Kidney glomerular epithelial cell (primary cell): Measurements from ENCODE around the gene TMEM59L.

Experiments used
- DNase-seq: peaks from one replicate; lab custom pipeline; 2025; lab: John Stamatoyannopoulos, UW

Gene TMEM59L

DNA sequence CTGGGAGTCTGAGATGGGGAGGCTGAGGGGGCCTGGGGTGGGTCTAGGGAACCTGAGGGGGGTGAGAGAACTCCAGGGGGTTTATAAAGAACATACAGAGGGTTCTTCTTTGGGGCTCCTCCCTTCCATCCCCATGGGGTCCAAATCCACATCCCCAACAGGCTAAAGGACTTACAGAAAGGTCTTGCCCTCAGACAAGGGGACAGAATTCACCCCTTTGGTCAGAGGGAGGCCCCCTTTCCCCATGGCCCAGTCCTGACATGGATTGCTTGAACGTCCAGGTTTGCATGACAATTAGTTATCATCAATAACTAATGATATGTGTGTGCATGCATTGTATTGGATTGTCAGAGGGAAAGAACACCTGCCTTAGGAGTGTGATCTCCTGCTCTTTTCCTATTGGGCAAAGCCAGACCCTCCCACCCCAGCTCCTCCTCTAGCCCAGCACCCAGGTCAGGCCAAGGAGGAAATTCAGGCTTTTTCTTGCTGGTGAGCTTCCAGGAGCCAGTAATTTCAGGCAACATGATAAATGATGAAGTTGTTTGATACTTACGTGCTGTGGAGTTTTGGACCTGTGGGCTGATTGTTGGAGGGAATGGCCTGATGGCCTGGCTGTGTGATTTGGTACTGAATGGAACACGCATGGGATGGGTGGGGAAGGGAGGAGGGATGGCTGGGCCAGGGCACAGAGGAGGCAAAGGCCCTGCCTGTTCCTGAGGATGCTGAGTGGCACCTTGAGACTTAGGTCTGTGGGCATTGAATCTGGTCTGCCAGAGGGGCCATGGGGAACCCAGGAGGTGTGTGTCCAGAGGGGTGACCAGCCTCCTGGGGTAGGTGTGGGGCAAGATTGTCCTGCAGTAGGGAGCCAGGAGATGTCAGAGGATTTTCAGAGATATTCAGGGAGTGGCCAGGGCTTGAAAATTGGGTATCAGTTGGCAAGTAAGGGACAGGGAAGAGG lies 25.3 kb downstream of the TMEM59L start:
- no peak for DNase-seq

DNA sequence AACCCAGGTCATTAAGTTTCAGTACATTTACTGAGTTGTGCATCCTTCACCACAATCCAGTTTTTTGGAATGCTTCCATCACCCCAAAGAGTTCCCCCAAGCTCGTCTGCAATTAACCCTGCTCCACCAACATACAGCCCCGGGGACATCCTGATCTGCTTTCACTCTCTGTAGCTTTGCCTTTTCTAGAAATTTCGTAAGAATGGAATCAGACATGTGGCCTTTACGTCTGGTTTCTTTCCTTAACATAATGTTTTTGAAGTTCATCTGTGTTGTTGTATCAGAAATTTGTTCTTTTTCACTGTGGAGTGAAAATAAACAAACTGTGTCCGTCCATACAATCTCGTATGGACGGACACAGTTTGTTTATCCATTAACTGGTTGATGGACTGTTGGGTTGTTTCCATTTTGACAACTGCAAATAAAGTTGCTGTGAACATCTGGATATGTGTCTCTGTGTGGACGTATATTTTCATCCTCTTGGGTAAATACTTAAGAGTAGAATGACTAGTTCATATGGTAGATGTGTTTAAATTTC lies 27.1 kb downstream of the TMEM59L start:
- DNase-seq: no peak

DNA sequence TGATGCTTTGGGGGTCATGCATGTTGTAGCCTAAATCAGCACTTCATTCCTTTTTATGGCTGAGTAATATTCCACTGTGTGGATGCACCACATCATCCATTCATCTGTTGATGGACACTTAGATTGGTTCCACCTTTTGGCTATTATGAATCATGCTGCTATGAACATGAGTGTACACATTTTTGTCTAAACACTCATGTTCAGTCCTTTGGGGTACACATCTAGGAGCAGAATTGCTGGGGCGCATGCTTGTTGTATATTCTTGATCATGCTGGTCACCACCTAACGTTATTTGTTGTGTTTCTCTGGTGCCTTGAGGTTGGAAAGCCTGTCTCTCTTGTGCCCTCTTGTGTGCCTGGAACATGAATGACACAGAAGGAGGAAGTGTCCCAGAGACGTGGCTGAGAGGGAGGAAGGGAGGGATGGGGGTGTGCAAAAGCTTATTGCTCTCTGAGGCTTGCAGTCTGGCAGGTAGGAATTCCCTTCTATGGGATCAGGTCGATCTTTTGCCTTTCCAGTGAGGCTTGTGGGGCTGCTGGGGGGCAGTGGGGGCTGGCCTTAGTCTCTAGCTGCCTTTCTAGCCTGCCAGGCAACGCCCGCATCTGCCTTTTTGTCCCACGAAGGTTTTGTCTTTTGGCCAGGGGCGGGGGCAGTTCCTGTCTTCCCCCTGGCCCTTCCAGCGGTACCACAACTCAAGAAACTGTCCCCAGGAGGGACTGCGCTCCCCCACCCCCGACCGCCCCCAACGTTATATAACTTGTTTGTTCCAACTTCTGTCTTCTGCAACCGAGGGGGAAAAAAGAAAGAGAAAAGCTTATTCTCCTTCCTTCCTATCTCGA lies 31.7 kb downstream of the TMEM59L start:
- DNase-seq: no peak

DNA sequence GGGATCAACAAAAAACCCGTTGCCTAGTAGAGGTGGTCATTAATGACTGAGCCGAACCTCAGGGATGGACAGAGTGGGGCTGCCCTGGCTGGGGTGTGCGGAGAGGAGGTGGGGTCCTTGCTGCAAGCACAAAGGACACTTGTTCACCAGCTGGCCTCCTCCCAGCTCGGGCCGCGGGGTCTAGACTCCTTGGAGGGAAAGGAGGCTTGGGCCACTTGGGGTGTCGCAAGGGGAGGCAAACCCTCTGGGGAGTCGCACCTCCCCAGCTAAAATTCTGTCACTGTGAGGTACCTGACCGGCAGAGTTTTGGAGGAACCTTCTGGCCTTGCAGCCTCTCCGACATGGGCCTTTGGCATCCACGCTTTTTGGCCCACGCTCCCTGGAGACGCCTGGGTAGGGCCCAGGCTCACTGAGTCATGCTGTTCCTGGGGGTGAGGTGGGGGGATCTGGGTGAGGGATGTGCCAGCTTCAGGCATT lies 32.4 kb downstream of the TMEM59L start:
- no peak for DNase-seq

DNA sequence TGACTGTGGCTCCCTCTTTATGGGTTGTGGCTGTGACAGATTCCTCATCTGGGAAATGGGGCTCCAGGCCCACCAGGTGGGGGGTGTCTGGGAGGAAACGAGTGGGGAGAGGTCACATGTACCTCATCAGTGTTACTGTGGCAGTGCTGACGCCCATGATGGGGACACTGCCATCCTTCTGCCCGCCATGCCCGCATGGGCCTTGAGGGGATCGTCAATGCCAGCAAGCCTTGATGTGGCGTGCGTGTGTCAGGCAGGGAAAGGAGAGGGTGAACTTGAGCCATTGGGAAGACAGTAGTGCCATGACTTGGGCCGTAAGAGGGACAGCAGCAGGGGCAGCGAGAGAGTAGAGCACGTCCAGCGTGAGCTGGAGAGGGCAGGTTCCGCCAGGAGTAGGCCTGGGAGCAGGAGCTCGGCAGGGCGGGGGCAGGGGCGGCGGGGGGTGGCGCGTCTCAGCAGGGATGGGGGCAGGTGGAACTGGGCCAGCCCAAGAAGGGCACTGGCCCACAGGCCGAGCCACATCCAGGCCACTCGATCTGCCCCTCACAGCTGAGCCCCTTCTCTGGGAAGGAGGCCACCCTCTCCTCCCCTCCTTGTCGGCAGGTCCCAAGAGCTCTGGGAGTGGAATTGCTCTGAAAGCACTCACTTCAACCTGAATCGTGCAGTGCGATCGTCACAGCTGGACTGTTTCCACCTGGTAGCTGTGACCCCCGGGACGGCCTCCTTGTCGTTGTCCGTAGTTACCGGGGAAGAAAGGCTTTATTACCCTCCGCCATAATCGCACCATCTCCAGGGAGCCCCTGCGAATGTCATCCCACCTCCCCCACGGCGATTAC lies 34.1 kb downstream of the TMEM59L start:
- DNase-seq: no peak

DNA sequence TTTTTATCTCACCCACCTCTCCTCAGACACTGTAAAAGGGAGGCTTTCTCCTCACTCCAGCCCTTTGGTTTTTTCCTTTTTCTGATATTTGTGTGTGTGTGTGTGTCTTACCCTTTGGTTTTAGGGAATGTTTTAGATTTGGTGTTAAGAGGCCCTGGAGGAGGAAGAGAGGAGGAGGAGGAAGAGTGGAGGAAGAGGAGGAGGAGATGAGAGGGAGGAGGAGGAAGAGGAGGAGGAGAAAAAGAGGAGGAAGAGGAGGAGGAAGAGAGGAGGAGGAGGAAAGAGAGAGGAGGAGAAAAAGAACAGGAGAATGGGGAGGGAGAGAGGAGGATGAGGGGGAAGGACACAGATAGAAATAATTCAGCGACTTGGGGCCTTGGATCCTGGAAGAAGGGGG lies 34.7 kb downstream of the TMEM59L start:
- no peak for DNase-seq

DNA sequence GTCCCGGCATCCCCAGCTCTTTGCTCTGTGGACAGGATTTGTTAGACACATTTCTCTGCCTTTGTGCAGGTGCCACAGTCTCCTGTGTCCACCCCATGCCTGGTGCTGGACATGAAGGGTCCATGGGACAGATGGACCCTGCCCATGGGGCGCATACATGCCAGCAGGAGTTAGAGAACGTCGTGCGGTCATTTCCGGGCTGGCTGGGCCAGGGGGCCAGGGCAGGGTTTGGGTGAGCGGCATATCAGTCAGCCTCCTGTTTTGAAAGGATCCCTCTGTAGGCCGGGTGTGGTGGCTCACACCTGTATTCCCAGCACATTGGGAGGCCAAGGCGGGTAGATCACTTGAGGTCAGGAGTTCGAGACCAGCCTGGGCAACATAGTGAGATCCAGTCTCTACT lies 35.1 kb downstream of the TMEM59L start:
- no peak for DNase-seq

DNA sequence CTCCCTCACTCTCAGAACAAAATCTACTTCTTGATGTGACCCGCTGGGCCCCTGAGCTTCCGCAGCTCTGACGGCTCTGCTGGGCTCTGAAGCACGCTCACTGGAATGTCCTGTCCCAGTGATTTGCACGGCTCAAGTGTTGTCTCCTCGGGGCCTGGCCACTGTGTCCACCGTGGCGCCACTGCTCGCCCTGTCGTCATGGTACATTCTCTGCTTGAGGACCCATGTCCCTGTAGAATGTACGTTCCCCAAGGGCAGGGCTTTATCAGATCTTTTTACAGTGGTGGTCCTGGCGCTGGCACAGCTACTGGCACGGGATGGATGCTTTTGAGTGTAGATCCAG lies 36.3 kb downstream of the TMEM59L start:
- no peak for DNase-seq

DNA sequence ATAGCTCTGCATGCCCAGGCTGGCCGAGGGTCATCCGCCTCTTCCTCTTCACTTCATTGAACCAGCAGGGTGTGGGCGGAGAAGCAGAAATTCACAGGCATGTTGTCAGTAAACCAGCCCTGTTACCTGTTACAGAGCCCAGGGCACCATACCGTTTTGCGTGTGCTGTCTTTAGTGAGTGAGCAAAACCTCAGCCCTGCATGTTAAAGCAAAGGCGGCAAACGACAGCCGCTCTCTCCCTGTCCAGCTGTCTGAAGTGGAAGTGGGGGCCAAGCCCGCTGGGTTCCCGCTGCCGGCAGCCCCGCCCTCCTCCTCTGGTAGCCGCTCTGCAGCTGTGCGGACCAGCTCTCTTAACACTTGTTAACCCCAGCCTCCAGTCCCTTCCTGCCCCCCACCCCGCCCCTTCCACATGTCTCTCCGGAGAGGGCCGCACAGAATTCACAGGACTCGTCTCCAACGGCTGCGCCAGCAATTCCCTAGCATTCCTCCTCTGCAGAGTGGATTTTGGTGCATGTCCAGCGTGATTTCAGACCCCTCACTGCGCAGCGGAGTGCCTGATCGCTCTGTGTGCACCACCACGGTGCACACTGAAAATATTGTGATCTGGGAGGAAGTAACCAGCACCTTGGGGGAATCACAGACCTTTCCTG lies 36.8 kb downstream of the TMEM59L start:
- peak; percentile 15 for DNase-seq

DNA sequence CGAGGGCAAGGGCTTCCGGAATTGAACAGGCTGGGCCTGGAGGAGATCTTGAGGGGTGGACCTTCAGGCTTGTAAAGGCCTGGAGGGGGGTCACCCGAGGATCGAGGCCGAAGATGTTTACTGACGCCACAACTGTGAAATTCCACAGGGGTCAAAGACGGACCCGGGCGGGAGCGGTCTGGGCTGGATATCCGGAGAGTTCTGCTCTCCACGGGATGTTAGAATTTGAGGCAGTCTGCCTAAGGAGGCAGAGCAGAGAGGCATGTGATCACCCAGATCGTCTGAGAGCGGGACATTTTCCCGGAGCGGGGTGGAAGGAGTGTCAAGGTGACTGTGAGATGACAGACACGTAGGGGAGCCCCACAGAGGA lies 37.3 kb downstream of the TMEM59L start:
- DNase-seq: no peak

DNA sequence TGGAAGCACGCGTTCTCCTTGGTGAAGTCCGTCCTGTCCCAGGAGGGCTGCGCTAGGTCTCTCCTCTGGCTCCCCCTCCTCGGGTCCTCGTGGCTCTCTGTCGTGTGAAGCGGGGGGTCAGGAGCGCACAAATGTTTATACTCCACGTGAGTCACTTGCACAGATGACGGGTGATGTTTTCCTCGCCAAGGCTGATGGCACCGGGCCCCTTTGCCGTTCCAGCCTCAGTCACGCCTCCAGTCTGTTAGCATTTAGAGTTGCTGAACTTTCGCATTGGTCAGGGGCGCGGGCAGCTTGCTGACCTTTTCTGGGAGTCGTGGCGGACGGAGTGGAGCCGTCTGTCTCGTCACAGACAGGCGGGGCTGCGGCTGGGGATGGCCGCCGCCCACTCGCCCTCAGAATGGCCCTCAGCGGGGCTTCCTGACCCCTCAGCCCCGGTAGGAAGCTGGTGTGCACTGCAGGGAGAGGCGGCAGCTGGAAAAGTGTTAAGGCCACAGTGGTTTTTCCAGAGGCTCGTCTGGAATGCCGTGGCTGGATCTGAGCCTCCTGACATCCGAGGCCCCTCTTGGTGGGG lies 37.9 kb downstream of the TMEM59L start:
- no peak for DNase-seq

DNA sequence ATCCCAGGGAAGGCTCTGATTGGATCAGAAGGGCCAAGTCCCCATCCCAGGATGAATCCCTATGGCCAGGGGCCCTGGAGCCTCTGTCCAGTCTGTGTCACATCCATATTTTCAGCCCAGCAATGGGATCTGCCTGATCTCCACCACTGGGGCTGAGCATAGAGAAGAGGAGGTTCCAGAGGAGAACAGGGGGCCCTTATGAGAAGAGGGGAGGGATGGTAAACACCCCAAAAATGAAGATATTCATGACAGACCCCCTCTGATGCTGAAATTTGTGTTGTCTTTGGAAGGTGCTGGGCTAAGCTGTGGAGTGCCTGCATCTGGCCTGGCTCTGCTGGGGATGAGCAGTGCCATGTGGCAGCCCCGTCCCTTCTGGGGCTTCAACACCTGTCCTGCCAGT lies 38.6 kb downstream of the TMEM59L start:
- no peak for DNase-seq

DNA sequence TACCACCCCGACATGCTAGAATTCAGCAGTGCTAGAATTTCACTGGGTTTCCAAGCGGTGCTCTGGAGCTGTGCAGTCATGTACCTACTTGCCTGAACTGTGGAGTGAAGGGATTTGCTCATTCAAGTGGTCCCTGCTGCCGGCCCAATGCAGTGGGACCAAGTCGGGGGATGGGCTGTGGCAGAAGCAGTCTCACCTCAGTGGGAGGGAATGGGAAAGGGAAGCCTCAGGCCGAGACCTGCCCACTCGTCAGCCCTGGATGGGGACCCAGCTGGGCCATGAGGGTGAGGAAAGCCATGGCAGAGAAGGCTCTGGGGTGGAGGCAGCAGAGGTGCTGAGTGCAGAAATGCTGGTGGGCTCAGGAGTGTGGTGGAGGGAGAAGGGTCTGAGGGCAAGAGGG lies 39.1 kb downstream of the TMEM59L start:
- no peak for DNase-seq

DNA sequence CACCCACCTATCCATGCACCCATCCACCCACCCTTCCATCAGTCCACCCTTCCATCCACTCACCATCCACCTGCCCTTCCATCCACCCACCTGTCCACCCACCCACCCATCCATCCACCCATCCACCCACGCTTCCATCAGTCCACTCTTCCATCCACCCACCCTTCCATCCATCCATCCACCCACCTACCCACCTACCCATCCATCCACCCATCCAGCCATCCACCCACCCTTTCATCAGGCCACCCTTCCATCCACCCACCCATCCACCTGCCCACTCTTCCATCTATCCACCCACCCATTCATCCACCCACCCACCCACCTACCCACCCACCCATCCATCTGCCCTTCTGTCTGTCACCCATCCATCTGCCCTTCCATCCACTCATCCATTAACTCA lies 41.2 kb downstream of the TMEM59L start:
- DNase-seq: no peak

DNA sequence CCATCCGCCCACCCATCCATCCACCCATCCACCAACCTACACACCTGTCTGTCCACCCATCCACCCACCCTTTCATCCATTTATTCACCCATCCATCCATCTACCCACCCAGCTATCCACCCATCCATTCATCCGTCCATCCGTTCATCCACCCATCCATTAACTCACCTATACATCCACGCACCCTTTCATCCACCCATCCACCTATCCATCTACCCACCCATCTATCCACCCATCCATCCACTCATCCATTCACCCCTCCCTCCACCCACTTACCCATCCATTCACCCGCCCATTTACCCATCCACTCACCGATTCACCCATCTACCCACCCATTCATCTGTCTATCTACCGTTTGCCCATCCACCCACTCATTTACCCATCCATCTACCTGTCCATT lies 41.8 kb downstream of the TMEM59L start:
- DNase-seq: no peak

DNA sequence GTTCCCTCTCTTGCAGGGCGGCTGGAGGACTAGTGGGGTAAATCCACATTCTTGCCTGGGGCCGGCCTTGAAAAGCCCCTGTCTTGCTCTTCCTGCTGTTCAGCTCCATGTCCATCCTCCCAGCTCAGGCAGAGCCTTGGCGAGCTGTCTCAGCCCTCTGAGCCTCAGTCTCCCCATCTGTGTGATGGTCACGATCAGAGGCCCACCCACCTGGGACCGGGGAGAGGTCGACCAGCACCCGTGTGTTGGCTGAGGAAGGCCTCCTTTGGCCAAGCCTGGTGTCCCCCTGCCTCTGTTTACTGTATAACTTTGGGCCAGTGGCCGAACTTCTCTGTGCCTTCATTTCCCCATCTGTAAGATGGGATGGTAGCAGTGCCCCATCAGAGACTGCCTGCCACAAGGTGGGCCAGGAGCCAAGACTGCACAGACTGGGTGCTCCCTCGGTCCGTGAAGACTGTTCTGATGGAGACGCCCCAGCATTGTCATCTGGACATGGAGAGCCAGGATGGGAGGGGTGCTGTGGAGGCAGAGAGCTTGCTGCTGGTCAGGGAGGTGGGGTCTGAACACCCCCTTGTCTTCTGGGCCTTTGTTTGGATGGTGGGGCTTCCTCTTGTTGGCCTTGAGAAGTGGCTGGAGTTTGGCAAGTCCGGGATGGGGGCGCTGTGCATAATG lies 42.6 kb downstream of the TMEM59L start:
- DNase-seq: no peak

DNA sequence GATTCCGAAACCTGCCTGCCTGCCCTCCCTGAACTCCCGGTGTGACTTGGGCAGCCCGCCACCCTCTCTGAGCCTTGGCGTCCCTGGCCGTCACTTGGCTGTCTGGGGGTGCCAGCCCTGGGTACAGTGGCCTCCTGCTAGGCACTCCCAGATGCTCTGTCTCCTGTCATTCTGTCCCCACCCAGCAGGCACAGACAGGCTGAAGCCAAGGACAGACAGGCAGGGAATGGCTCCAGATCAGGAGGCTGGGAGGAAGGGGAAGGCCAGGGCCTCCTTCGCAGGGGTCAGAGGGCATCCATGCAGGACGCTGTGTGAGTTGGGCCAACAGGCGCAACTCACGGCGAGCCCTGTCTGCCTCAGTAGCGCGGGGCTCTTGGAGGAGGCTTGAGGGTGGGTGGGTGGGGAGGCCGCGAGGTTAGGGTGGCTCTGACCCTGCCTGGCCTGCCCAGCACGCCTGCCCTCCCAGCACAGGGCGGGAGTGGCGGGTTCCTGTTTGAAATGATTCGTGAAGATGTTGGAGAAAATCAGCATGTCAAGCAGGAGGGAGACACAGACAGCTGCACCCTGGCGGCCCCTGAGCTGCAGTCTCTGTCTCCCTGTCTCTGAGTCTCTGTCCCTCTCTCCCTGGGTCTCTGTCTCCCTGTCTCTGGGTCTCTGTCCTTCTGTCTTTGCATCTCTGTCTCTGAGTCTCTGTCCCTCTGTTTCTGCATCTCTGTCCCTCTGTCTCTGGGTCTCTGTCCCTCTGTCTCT lies 43.8 kb downstream of the TMEM59L start:
- DNase-seq: no peak

DNA sequence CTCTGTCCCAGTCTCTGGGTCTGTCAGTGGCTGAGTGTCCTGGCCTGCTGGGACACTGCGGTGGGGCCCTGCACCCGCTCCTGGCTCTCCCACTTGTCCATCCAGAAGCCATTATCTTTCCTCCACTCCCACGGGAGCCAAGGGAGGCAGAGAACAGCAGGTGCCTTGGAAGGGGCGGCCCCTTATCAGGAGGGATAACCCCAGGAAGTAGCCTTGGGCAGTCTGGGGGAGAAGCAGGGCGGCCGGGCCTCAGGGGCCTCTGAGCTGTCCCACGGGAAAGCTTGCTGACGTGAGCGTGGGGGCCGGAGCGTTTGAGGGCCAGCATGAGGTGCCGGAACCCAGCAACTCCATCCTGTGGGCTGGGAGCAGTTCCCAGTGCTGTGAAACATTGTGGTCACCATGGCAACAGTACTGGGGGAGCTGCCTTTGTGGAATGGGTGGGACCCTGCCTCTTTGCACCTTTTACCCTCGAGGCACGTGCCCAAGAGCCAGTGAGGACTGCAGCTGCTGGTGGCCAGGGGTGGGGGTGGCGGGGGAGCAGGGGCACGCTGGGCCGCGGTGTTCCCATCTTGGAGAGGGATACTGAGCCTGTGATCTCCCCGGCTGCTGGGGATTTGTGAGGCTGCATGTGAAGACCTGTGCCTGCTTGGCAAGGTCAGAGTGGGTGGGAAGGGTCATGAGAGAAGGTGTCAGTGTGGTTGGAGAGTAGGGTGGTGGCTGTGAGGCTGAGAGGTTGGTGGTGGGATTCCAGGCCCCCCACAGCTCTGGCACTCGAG lies 45.1 kb downstream of the TMEM59L start:
- DNase-seq: peak; percentile 15

DNA sequence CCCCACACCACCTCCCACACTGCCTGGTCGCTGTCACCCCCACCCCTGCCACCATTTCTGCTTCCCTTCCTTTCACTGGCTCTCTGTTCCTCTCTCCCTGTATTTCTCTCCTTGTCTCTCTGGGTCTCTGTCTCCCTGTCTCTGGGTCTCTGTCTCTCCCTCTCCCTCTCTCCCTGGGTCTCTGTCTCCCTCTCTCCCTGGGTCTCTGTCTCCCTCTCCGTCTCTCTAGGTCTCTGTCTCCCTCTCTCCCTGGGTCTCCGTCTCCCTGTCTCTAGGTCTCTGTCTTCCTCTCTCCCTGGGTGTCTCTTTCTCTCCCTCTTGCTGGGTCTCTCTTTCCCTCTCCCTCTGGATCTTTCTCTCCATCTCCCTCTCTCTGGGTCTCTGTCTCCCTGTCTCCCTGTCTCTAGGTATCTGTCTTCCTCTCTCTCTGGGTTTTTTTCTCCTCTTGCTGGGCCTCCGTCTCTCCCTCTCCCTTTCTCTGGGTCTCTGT lies 45.7 kb downstream of the TMEM59L start:
- DNase-seq: no peak
